Smooth muscle cell (in vitro differentiated cells): ENCODE data around the gene ADCY5. TPM values are rescaled to one million over a fixed set of nuclear protein-coding genes. Genes with fewer than 3 reads are reported as not detected.

Experiments used
- DNase-seq: peaks from one replicate; lab custom pipeline; 2025; ENCODE audit not compliant: unreplicated experiment; lab: John Stamatoyannopoulos, UW
- H2AFZ ChIP-seq: fragments of 200-600 bp; sonication (generic); 2 replicates; pipeline ENCODE4 v1.6.0; 2016; ENCODE audit warnings: antibody characterized with exemption, low read depth, mild to moderate bottlenecking
- H3F3A ChIP-seq: fragments of 200-600 bp; sonication (generic); 2 replicates; pipeline ENCODE4 v1.6.0; 2017; ENCODE audit warnings: antibody characterized with exemption, low read depth
- H3K27ac ChIP-seq: fragments of 200-600 bp; sonication (generic); 2 replicates; pipeline ENCODE4 v1.5.1; 2016; ENCODE audit warnings: low read depth, mild to moderate bottlenecking
- H3K27me3 ChIP-seq: fragments of 200-600 bp; sonication (generic); 2 replicates; pipeline ENCODE4 v1.6.1; 2016; ENCODE audit warnings: low read depth, mild to moderate bottlenecking
- H3K36me3 ChIP-seq: fragments of 200-600 bp; sonication (generic); 2 replicates; pipeline ENCODE4 v1.5.1; 2016; ENCODE audit warnings: low read depth
- H3K4me1 ChIP-seq: fragments of 200-600 bp; sonication (generic); 2 replicates; pipeline ENCODE4 v1.5.1; 2016; ENCODE audit warnings: low read depth
- H3K4me2 ChIP-seq: fragments of 200-600 bp; sonication (generic); 2 replicates; pipeline ENCODE4 v1.6.0; 2016; ENCODE audit warnings: mild to moderate bottlenecking
- H3K4me3 ChIP-seq: fragments of 200-600 bp; sonication (generic); 2 replicates; pipeline ENCODE4 v1.5.1; 2016; ENCODE audit warnings: mild to moderate bottlenecking
- H3K79me2 ChIP-seq: fragments of 200-600 bp; sonication (generic); 2 replicates; pipeline ENCODE4 v1.6.0; 2016; ENCODE audit warnings: low read depth, mild to moderate bottlenecking
- H3K9ac ChIP-seq: fragments of 200-600 bp; sonication (generic); 2 replicates; pipeline ENCODE4 v1.6.0; 2016; ENCODE audit warnings: low read depth
- H3K9me3 ChIP-seq: fragments of 200-600 bp; sonication (generic); replicated peaks from 2 replicates; pipeline ENCODE4 v1.5.1; 2016; ENCODE audit warnings: low read depth
- H4K20me1 ChIP-seq: fragments of 200-600 bp; sonication (generic); 2 replicates; pipeline ENCODE4 v1.6.0; 2016; ENCODE audit warnings: low read depth
- WGBS: methylation state at CpG from one replicate; pipeline ENCODE4 v1.1.7; 2016; ENCODE audit warnings: low lambda C conversion rate; 5-methylcytosine and 5-hydroxymethylcytosine counted together
- polyA plus RNA-seq: library from polyadenylated mRNA; unstranded; fragments of >200 nt; fragmentation: Nextera tagmentation; extraction: Ambion mirVana; gene quantifications from 2 replicates; pipeline ENCODE4 v1.2.1, GENCODE V29; 2016
- total RNA-seq: library from RNA; depleted of rRNA; stranded (reverse); fragments of >200 nt; gene quantifications from 2 replicates; pipeline ENCODE4 v1.2.3, GENCODE V29; 2014
- TF ChIP-seq, protein P1 (sequence below): fragments of 200-600 bp; sonication (generic); IDR thresholded peaks from 2 replicates; pipeline ENCODE4 v1.5.1; 2017; ENCODE audit warnings: borderline replicate concordance, mild to moderate bottlenecking, antibody characterized with exemption; ENCODE audit not compliant: insufficient read depth, poor library complexity, severe bottlenecking

Gene ADCY5
- total and polyA plus RNA-seq, 2 experiments from 2014 or later = 0.50 to 0.58 TPM

- Histone ChIP-seq H3K27me3 (peaks cover 48% of the 10 kb centered on the region), H3K9me3 (no peaks in the 10 kb centered on the region), H2AFZ (no peak overlapping the region), H3K36me3 (no peaks in the 10 kb centered on the region), H3K4me1 (no peaks in the 10 kb centered on the region), H3K4me2 (no peak overlapping the region), H3F3A (no peaks in the 10 kb centered on the region), H3K79me2 (no peaks in the 10 kb centered on the region), H4K20me1 (no peaks in the 10 kb centered on the region), H3K4me3 (no peak overlapping the region), H3K27ac (no peak overlapping the region), H3K9ac (no peak overlapping the region)
- DNase-seq = no peak
- TF ChIP-seq, protein P1, sequence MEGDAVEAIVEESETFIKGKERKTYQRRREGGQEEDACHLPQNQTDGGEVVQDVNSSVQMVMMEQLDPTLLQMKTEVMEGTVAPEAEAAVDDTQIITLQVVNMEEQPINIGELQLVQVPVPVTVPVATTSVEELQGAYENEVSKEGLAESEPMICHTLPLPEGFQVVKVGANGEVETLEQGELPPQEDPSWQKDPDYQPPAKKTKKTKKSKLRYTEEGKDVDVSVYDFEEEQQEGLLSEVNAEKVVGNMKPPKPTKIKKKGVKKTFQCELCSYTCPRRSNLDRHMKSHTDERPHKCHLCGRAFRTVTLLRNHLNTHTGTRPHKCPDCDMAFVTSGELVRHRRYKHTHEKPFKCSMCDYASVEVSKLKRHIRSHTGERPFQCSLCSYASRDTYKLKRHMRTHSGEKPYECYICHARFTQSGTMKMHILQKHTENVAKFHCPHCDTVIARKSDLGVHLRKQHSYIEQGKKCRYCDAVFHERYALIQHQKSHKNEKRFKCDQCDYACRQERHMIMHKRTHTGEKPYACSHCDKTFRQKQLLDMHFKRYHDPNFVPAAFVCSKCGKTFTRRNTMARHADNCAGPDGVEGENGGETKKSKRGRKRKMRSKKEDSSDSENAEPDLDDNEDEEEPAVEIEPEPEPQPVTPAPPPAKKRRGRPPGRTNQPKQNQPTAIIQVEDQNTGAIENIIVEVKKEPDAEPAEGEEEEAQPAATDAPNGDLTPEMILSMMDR = no peak
- WGBS = 94% methylated on average over 11 of the region's 11 CpGs
These were observed 46.9 kb downstream of the ADCY5 start for GRCh38 chr3:123401836-123402530.

- 90% methylated on average over 3 of the region's 3 CpGs for WGBS
- no peak overlapping the region for H3K4me2 ChIP-seq
- DNase-seq = no peak
- no peak overlapping the region for H2AFZ ChIP-seq
- H3K36me3 ChIP-seq = no peaks in the 10 kb centered on the region
- no peaks in the 10 kb centered on the region for H3K9me3 ChIP-seq
- no peaks in the 10 kb centered on the region for H3K4me1 ChIP-seq
- no peak overlapping the region for H3K27ac ChIP-seq
- no peaks in the 10 kb centered on the region for H3F3A ChIP-seq
- no peaks in the 10 kb centered on the region for H4K20me1 ChIP-seq
- no peaks in the 10 kb centered on the region for H3K79me2 ChIP-seq
- H3K9ac ChIP-seq = no peak overlapping the region
- peaks cover 55% of the 10 kb centered on the region for H3K27me3 ChIP-seq
- TF ChIP-seq, protein P1 = no peak
- no peak overlapping the region for H3K4me3 ChIP-seq
These were observed 48.7 kb downstream of the ADCY5 start for GRCh38 chr3:123400169-123400568.

DNA sequence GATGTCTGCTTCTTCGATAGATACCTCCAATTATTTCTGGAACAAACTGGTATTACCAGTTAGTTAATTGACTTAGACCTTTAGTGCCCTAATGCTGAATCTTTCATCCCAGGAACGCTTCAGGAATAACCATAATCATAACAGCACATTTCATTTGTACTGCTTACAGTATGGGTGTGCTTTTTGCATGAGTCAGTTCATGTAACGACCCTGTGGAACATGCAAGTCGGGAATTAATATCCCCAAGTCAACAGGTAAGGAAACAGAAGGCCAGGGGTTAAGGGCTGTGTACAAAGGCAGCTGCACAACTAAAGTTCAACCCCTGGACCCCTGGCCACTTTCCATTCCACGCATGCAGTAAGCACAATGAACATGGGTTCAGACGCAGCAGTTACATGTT, 49.2 kb downstream of the ADCY5 start:
- H4K20me1 ChIP-seq = no peaks in the 10 kb centered on the region
- no peak overlapping the region for H3K27ac ChIP-seq
- TF ChIP-seq, protein P1 = no peak
- H3K9ac ChIP-seq = no peak overlapping the region
- no peaks in the 10 kb centered on the region for H3K36me3 ChIP-seq
- no peaks in the 10 kb centered on the region for H3K9me3 ChIP-seq
- no peak overlapping the region for H2AFZ ChIP-seq
- H3F3A ChIP-seq = no peaks in the 10 kb centered on the region
- no peaks in the 10 kb centered on the region for H3K4me1 ChIP-seq
- no peak for DNase-seq
- H3K27me3 ChIP-seq = peaks cover 55% of the 10 kb centered on the region
- no peak overlapping the region for H3K4me3 ChIP-seq
- 79% methylated on average over 6 of the region's 6 CpGs for WGBS
- no peak overlapping the region for H3K4me2 ChIP-seq
- H3K79me2 ChIP-seq = no peaks in the 10 kb centered on the region
